Vagina (tissue), 2 donors: ENCODE results near the gene DPT. TPM values are rescaled to one million over a fixed set of nuclear protein-coding genes. Genes with fewer than 3 reads are reported as not detected.

Source experiments
- DNase-seq, 2 donors: peaks; one replicate each; pipeline ENCODE4 v3.0.0-alpha.2; 2017; ENCODE audit errors: extremely low spot score in 2 of 2
- H3K27ac ChIP-seq: fragments of 200-600 bp; sonication (generic); one replicate; pipeline ENCODE4 v1.5.1; 2019
- H3K27me3 ChIP-seq: fragments of 200-600 bp; sonication (generic); one replicate; pipeline ENCODE4 v1.5.1; 2019
- H3K36me3 ChIP-seq, 2 donors: fragments of 200-600 bp; sonication (generic); one replicate each; pipeline ENCODE4 v1.5.1; 2017 to 2019
- H3K4me1 ChIP-seq: fragments of 200-600 bp; sonication (generic); one replicate; pipeline ENCODE4 v1.5.1; 2019
- H3K4me3 ChIP-seq, 2 donors: fragments of 200-600 bp; sonication (generic); 1 replicate in 1 of 2; 2 replicates in 1 of 2; pipeline ENCODE4 v1.5.1; 2016 to 2019
- H3K9me3 ChIP-seq: fragments of 200-600 bp; sonication (generic); one replicate; pipeline ENCODE4 v1.5.1; 2019
- CTCF ChIP-seq, 3 experiments: fragments of 450-650 bp in 2 of 3; fragments of 200-600 bp in 1 of 3; sonication (generic) in 1 of 3; IDR thresholded peaks; one replicate each; pipeline ENCODE4 v1.5.1; 2017 to 2019; ENCODE audit warnings: antibody characterized with exemption in 3 of 3, mild to moderate bottlenecking in 2 of 3, moderate library complexity in 2 of 3
- POLR2A ChIP-seq, 2 donors: fragments of 450-650 bp; IDR thresholded peaks; one replicate each; pipeline ENCODE4 v1.6.1; 2017; ENCODE audit warnings: antibody characterized with exemption in 2 of 2, mild to moderate bottlenecking in 2 of 2, moderate library complexity in 2 of 2
- POLR2AphosphoS5 ChIP-seq, 2 donors: sonication (generic); formaldehyde crosslinking; IDR thresholded peaks; one replicate each; pipeline ENCODE4 v1.9.0; 2017; ENCODE audit warnings: antibody characterized with exemption in 2 of 2, mild to moderate bottlenecking in 2 of 2, low read depth in 1 of 2; ENCODE audit not compliant: insufficient read depth in 1 of 2
- intact Hi-C: fragments of 100-400 bp; cut with DNase I; formaldehyde crosslinking; loops from one replicate; pipeline ENCODE4 v1.15.1; 2023
- total RNA-seq: library from RNA; depleted of rRNA; stranded (reverse); fragments of >200 nt; gene quantifications from one replicate; pipeline ENCODE4 v1.2.3, GENCODE V29; 2016

DPT gene
- total RNA-seq, 1 donor from 2014 or later, result 154 TPM

- TF ChIP-seq POLR2AphosphoS5 (IDR thresholded peaks at IDR 0.05; ENCODE audit: insufficient read depth in 1 of 2, low read depth in 1 of 2) (no peak), CTCF (IDR thresholded peaks at IDR 0.05) (no peak), POLR2A (IDR thresholded peaks at IDR 0.05) (no peak)
- Histone ChIP-seq H3K27me3 (no peaks in the 10 kb centered on the region), H3K4me3 (no peak overlapping the region), H3K9me3 (no peaks in the 10 kb centered on the region), H3K4me1 (no peaks in the 10 kb centered on the region), H3K36me3 (no peaks in the 10 kb centered on the region), H3K27ac (no peak overlapping the region)
- no peak for DNase-seq
- intact Hi-C loops, result no loop called here
These were observed 26.9 kb upstream of the DPT start for GRCh38 chr1:168755800-168756418.

- H3K4me1 ChIP-seq, result no peaks in the 10 kb centered on the region
- H3K36me3 ChIP-seq, result no peaks in the 10 kb centered on the region
- no peaks in the 10 kb centered on the region for H3K27me3 ChIP-seq
- intact Hi-C loops, result no loop called here
- TF ChIP-seq POLR2A (IDR thresholded peaks at IDR 0.05) (no peak), POLR2AphosphoS5 (IDR thresholded peaks at IDR 0.05; ENCODE audit: insufficient read depth in 1 of 2, low read depth in 1 of 2) (no peak), CTCF (IDR thresholded peaks at IDR 0.05) (no peak)
- H3K4me3 ChIP-seq, result no peak overlapping the region
- no peaks in the 10 kb centered on the region for H3K9me3 ChIP-seq
- H3K27ac ChIP-seq, result no peak overlapping the region
- DNase-seq, result no peak
These were observed 23.3 kb upstream of the DPT start for GRCh38 chr1:168752171-168752832.

- TF ChIP-seq POLR2A (IDR thresholded peaks at IDR 0.05) (no peak), CTCF (IDR thresholded peaks at IDR 0.05) (no peak), POLR2AphosphoS5 (IDR thresholded peaks at IDR 0.05; ENCODE audit: insufficient read depth in 1 of 2, low read depth in 1 of 2) (no peak)
- H3K27me3 ChIP-seq, result no peaks in the 10 kb centered on the region
- intact Hi-C loops, result no loop called here
These were observed 22.2 kb upstream of the DPT start for GRCh38 chr1:168751195-168751650.

GRCh38 chr1:168742994-168743650, 14.1 kb upstream of the DPT start:
- no peaks in the 10 kb centered on the region for H3K4me1 ChIP-seq
- H3K36me3 ChIP-seq, result no peaks in the 10 kb centered on the region
- no peaks in the 10 kb centered on the region for H3K27me3 ChIP-seq
- TF ChIP-seq POLR2AphosphoS5 (IDR thresholded peaks at IDR 0.05; ENCODE audit: insufficient read depth in 1 of 2, low read depth in 1 of 2), result no peak
- TF ChIP-seq POLR2A (IDR thresholded peaks at IDR 0.05), result no peak
- TF ChIP-seq CTCF (IDR thresholded peaks at IDR 0.05), result no peak
- no peak overlapping the region for H3K4me3 ChIP-seq
- DNase-seq, result no peak
- intact Hi-C loops, result no loop called here
- no peak overlapping the region for H3K27ac ChIP-seq
- no peaks in the 10 kb centered on the region for H3K9me3 ChIP-seq

More at GRCh38 chr1:168751195-168751650, 22.2 kb upstream of the DPT start:
- H3K36me3 ChIP-seq, result no peaks in the 10 kb centered on the region
- H3K9me3 ChIP-seq, result no peaks in the 10 kb centered on the region
- no peak for DNase-seq
- H3K4me3 ChIP-seq, result no peak overlapping the region
- H3K4me1 ChIP-seq, result no peaks in the 10 kb centered on the region
- H3K27ac ChIP-seq, result no peak overlapping the region
